Measurements from ENCODE around the gene MCM3AP.

Gene MCM3AP

DNA sequence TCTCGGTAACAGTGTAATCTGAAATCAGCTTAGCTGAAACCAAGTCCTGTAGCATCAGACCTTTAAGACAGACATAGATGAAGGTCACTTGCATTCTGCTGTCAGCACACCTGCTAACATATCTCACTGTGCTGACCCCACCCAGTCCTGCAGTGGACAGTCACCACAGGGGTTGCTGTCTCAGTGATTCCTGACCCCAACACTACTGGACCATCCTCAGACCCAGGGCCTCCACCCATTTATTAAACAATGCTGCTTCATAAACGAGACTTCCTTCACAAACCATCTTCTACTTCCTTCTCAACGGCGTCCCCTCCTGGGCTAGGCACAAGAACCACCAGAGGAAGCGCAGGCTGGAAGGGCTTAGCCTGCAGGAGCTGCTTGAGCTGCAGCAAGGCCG, 39.1 kb downstream of the MCM3AP start:
- Histone ChIP-seq H3K27me3 (ENCODE audit: low read length) (no peaks in the 10 kb centered on the region), H3F3A (ENCODE audit: insufficient read depth) (0 out of 2 replicates have a peak, but pooled peaks cover 5% of the 10 kb centered on the region), H4K20me1 (ENCODE audit: low read depth, low read length) (no peaks in the 10 kb centered on the region), H3K9ac (ENCODE audit: low read length) (no peak overlapping the region), H3K4me2 (ENCODE audit: low read depth, low read length, poor library complexity, severe bottlenecking) (no peak overlapping the region), H3K79me2 (ENCODE audit: insufficient read depth, low read length) (no peaks in the 10 kb centered on the region; the same call in 1 of the 2 replicates), H3K4me3 (ENCODE audit: insufficient read depth, low read length, poor library complexity, severe bottlenecking) (no peak overlapping the region), H3K9me2 (replicated peaks; ENCODE audit: insufficient read depth, low read length) (no peaks in the 10 kb centered on the region), H3K36me3 (ENCODE audit: low read length) (peaks cover 26% of the 10 kb centered on the region), H2AFZ (ENCODE audit: low read depth, low read length, severe bottlenecking) (no peak overlapping the region), H3K9me3 (ENCODE audit: insufficient read depth, low read length) (no peaks in the 10 kb centered on the region), H3K27ac (ENCODE audit: low read depth, low read length) (no peak overlapping the region)
- TF ChIP-seq EZH2phosphoT487 (conservative IDR thresholded peaks at IDR 0.05; ENCODE audit: low read length), result no peak

DNA sequence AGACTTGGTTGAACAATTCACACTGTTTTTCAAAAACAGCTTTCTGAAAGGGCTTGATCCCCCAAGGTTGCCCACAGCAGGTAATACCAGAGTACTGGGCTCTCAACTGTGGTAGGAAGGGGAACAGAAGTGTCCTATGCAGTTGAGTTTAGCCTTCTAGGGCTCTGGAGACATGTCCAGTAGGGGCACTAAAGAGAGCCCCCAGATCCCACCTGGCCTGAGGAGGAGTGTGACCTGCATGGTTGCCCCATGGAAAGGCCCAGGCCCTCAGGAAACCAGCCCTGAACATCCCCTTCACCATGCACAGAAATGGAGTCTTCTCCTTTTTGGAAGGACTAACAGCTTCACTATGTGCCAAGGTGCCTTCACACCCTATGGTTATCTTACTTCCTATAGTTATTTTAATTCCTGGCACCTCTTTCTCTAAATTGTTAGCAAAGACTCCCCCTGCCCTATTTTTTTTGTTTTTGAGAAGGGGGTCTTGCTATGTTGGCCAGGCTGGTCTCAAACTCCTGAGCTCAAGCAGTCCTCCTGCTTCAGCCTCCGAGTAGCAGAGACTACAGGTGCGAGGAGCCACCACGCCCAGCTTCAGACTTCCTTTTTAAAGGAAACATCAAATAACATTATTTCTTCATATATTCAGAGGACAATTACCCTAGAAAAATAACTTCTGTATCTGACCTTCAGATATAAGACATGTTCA, 40.0 kb downstream of the MCM3AP start:
- Histone ChIP-seq H3K79me2 (ENCODE audit: insufficient read depth, low read length) (no peaks in the 10 kb centered on the region; the same call in 1 of the 2 replicates), H2AFZ (ENCODE audit: low read depth, low read length, severe bottlenecking) (no peak overlapping the region), H4K20me1 (ENCODE audit: low read depth, low read length) (no peaks in the 10 kb centered on the region), H3K27ac (ENCODE audit: low read depth, low read length) (no peak overlapping the region), H3K9me3 (ENCODE audit: insufficient read depth, low read length) (no peaks in the 10 kb centered on the region), H3F3A (ENCODE audit: insufficient read depth) (0 out of 2 replicates have a peak, but pooled peaks cover 5% of the 10 kb centered on the region), H3K9ac (ENCODE audit: low read length) (no peak overlapping the region), H3K9me2 (replicated peaks; ENCODE audit: insufficient read depth, low read length) (no peaks in the 10 kb centered on the region), H3K4me3 (ENCODE audit: insufficient read depth, low read length, poor library complexity, severe bottlenecking) (no peak overlapping the region), H3K36me3 (ENCODE audit: low read length) (peaks cover 18% of the 10 kb centered on the region), H3K4me2 (ENCODE audit: low read depth, low read length, poor library complexity, severe bottlenecking) (no peak overlapping the region), H3K27me3 (ENCODE audit: low read length) (no peaks in the 10 kb centered on the region)
- no peak for TF ChIP-seq EZH2phosphoT487 (conservative IDR thresholded peaks at IDR 0.05; ENCODE audit: low read length)
- TF ChIP-seq, protein P1, sequence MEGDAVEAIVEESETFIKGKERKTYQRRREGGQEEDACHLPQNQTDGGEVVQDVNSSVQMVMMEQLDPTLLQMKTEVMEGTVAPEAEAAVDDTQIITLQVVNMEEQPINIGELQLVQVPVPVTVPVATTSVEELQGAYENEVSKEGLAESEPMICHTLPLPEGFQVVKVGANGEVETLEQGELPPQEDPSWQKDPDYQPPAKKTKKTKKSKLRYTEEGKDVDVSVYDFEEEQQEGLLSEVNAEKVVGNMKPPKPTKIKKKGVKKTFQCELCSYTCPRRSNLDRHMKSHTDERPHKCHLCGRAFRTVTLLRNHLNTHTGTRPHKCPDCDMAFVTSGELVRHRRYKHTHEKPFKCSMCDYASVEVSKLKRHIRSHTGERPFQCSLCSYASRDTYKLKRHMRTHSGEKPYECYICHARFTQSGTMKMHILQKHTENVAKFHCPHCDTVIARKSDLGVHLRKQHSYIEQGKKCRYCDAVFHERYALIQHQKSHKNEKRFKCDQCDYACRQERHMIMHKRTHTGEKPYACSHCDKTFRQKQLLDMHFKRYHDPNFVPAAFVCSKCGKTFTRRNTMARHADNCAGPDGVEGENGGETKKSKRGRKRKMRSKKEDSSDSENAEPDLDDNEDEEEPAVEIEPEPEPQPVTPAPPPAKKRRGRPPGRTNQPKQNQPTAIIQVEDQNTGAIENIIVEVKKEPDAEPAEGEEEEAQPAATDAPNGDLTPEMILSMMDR (IDR thresholded peaks at IDR 0.05; ENCODE audit: insufficient read depth, low read length, poor library complexity, severe bottlenecking), result no peak

DNA sequence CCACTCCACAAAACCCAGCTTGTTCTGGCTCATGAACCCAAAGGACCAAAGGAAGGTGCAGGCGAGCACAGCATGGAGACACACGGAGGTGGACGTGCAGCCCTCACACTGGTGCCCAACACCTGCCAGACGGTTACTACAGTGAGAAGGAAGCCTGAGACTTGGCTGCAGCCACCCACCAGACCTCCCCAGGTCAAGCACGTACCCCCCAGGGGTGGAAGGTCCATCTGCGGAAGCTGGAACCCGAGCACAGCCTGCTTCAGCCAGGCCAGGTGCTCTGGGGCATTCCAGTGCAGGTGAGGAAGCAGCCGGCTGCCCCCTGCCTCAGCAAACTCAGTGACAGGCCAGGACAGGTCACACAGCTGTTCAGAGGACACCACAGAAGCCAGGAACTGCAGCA, 40.8 kb downstream of the MCM3AP start:
- TF ChIP-seq EZH2phosphoT487 (conservative IDR thresholded peaks at IDR 0.05; ENCODE audit: low read length), result no peak
- TF ChIP-seq, protein P1 (IDR thresholded peaks at IDR 0.05; ENCODE audit: insufficient read depth, low read length, poor library complexity, severe bottlenecking), result no peak
- H3K9me2 ChIP-seq (replicated peaks; ENCODE audit: insufficient read depth, low read length), result no peaks in the 10 kb centered on the region
- no peaks in the 10 kb centered on the region for H4K20me1 ChIP-seq (ENCODE audit: low read depth, low read length)
- H3K36me3 ChIP-seq (ENCODE audit: low read length), result peaks cover 16% of the 10 kb centered on the region
- no peaks in the 10 kb centered on the region for H3K27me3 ChIP-seq (ENCODE audit: low read length)
- H3K9ac ChIP-seq (ENCODE audit: low read length), result no peak overlapping the region
- 0 out of 2 replicates have a peak, but pooled peaks cover 5% of the 10 kb centered on the region for H3F3A ChIP-seq (ENCODE audit: insufficient read depth)
- no peak overlapping the region for H3K4me3 ChIP-seq (ENCODE audit: insufficient read depth, low read length, poor library complexity, severe bottlenecking)
- H3K9me3 ChIP-seq (ENCODE audit: insufficient read depth, low read length), result no peaks in the 10 kb centered on the region
- no peak overlapping the region for H3K27ac ChIP-seq (ENCODE audit: low read depth, low read length)
- no peak overlapping the region for H3K4me2 ChIP-seq (ENCODE audit: low read depth, low read length, poor library complexity, severe bottlenecking)
- no peak overlapping the region for H2AFZ ChIP-seq (ENCODE audit: low read depth, low read length, severe bottlenecking)
- H3K79me2 ChIP-seq (ENCODE audit: insufficient read depth, low read length), result no peaks in the 10 kb centered on the region; the same call in 1 of the 2 replicates

DNA sequence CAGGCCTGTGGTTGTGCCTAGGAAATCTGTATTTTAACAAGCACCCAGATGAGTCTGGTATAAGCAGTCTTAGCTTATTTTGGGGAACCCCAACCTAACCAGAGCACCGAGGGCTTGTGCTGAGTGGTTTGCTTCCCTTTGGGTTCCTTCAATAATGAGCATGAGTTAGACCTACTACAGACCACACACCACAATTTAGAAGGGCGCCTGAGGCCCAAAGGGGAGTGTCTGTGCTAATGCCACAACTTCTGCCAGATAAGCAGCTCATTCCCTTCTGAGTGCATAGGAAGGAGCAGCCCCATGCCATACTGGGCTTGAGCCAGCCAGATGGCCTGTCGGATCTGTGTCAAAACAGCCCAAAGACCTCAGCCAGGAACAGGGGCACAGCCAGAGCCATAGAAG, 41.5 kb downstream of the MCM3AP start:
- no peaks in the 10 kb centered on the region for H3K9me2 ChIP-seq (replicated peaks; ENCODE audit: insufficient read depth, low read length)
- H3K27me3 ChIP-seq (ENCODE audit: low read length), result no peaks in the 10 kb centered on the region
- peaks cover 17% of the 10 kb centered on the region for H3K36me3 ChIP-seq (ENCODE audit: low read length)
- TF ChIP-seq, protein P1 (IDR thresholded peaks at IDR 0.05; ENCODE audit: insufficient read depth, low read length, poor library complexity, severe bottlenecking), result no peak
- TF ChIP-seq EZH2phosphoT487 (conservative IDR thresholded peaks at IDR 0.05; ENCODE audit: low read length), result no peak
- no peaks in the 10 kb centered on the region for H3K9me3 ChIP-seq (ENCODE audit: insufficient read depth, low read length)
- no peak overlapping the region for H3K4me2 ChIP-seq (ENCODE audit: low read depth, low read length, poor library complexity, severe bottlenecking)
- H3K27ac ChIP-seq (ENCODE audit: low read depth, low read length), result no peak overlapping the region
- H4K20me1 ChIP-seq (ENCODE audit: low read depth, low read length), result no peaks in the 10 kb centered on the region
- H3K4me3 ChIP-seq (ENCODE audit: insufficient read depth, low read length, poor library complexity, severe bottlenecking), result no peak overlapping the region
- H3K79me2 ChIP-seq (ENCODE audit: insufficient read depth, low read length), result no peaks in the 10 kb centered on the region; the same call in 1 of the 2 replicates
- H3K9ac ChIP-seq (ENCODE audit: low read length), result no peak overlapping the region
- H2AFZ ChIP-seq (ENCODE audit: low read depth, low read length, severe bottlenecking), result no peak overlapping the region
- H3F3A ChIP-seq (ENCODE audit: insufficient read depth), result 0 out of 2 replicates have a peak, but pooled peaks cover 5% of the 10 kb centered on the region

Measured in SU-DHL-6 (cell line).